AG09309 (cell line): ENCODE results near the gene ZNF212.

Experiments used
- DNase-seq: peaks from one replicate; pipeline ENCODE4 v3.0.0-alpha.2; 2010; ENCODE audit warnings: low read depth
- H3K4me3 ChIP-seq: 2 replicates; pipeline ENCODE4 v1.5.1; 2011; ENCODE audit warnings: mild to moderate bottlenecking, low read depth, low read length, moderate library complexity; ENCODE audit not compliant: control insufficient read depth
- TF ChIP-seq, protein P1 (sequence below): IDR thresholded peaks from 2 replicates; pipeline ENCODE4 v1.5.1; 2011; ENCODE audit warnings: mild to moderate bottlenecking, low read depth, low read length, inconsistent platforms; ENCODE audit not compliant: insufficient read depth, control insufficient read depth; ENCODE audit errors: missing control alignments

The ZNF212 gene

DNA sequence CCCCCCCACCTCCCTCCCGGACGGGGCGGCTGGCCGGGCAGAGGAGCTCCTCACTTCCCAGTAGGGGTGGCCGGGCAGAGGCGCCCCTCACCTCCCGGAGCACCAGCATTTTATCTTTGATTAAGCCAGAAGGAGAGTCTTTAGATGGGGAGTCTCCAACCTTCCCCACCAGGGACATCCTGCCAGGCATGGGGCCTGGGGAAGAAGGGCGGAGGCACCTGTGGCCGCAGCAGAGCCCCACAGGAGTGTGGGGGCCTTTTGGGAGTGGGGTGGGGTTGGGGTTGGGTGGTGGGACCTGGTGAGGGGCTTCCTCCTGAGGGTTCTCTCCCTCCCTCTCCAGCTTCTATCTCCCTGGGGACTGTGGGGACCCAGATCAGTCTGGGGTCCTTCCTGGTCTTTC, 40.7 kb downstream of the ZNF212 start:
- TF ChIP-seq, protein P1, sequence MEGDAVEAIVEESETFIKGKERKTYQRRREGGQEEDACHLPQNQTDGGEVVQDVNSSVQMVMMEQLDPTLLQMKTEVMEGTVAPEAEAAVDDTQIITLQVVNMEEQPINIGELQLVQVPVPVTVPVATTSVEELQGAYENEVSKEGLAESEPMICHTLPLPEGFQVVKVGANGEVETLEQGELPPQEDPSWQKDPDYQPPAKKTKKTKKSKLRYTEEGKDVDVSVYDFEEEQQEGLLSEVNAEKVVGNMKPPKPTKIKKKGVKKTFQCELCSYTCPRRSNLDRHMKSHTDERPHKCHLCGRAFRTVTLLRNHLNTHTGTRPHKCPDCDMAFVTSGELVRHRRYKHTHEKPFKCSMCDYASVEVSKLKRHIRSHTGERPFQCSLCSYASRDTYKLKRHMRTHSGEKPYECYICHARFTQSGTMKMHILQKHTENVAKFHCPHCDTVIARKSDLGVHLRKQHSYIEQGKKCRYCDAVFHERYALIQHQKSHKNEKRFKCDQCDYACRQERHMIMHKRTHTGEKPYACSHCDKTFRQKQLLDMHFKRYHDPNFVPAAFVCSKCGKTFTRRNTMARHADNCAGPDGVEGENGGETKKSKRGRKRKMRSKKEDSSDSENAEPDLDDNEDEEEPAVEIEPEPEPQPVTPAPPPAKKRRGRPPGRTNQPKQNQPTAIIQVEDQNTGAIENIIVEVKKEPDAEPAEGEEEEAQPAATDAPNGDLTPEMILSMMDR: no peak
- H3K4me3 ChIP-seq: no peak overlapping the region
- no peak for DNase-seq

DNA sequence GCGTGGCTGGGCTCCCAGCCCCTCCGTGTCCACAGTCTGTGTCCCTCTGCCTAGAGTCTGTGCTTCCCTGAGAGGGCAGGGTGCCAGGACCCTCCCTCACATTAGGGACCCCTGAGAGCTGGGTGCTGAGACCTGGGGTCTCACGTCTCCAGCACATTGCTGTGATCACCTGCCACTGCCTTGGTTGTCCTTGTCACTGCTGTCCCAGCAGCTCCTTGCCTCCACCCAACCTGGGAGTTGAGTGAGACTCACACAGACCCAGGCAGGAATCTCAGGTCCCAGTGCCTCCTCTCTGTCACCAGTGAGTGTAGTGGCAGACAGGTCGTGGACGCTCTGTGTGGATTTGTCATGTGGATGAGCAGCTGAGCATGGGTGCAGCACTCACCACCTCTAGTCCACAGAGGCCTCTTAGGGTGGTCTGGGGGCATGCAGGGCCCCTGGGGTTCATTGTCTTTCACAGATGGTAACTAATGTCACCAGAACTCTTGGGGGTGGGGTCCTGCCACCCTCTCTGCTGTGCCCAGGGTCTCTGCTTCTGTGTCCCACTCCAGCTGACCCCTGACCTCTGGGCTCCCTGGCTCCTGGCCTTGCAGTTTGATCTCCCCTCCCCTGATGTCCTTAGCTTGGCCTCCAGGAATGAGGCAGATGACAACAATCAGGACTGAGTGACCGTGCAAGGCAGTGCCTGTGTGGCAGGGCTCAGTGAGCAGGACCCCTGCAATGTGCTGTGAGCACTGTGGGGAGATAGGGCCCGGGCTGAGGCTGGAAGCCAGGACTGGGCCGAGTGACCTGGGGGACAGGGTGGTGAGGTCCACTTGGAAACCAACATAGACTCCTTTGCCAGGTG, 41.4 kb downstream of the ZNF212 start:
- no peak overlapping the region for H3K4me3 ChIP-seq
- DNase-seq: no peak
- TF ChIP-seq, protein P1: no peak

DNA sequence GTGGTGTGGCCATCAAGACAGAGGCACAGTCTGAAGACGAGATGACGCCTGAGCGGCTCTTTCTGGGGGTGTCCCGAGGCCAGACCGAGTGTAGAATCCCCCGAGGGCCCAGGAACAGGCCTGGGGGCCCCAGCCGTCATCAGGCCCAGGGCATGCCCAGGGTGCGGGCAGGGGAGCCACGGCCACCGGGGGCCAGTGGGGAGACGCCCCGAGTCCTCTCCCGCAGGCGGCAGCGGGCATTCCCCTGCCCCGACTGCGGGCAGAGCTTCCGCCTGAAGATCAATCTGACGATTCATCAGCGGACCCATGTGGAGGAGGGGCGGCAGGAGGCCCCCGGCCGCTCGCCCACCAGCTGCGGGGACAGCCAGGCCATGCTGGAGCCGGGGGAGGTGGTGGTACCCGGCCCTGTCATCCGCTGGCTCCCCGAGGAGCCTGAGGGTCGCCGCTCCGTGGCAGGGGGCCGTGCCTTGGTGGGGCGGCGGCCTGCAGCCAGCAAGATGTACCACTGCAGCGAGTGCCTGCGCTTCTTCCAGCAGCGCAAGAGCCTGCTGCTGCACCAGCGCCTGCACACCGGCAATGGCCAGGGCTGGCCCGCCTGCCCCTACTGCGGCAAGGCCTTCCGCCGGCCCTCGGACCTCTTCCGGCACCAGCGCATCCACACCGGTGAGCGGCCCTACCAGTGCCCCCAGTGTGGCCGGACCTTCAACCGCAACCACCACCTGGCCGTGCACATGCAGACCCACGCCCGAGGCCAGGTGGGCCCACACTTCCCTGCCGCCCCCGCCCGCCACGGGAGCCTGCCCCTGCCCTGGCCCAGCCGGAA, 42.3 kb downstream of the ZNF212 start:
- no peak for DNase-seq
- H3K4me3 ChIP-seq: no peak overlapping the region
- TF ChIP-seq, protein P1: no peak

DNA sequence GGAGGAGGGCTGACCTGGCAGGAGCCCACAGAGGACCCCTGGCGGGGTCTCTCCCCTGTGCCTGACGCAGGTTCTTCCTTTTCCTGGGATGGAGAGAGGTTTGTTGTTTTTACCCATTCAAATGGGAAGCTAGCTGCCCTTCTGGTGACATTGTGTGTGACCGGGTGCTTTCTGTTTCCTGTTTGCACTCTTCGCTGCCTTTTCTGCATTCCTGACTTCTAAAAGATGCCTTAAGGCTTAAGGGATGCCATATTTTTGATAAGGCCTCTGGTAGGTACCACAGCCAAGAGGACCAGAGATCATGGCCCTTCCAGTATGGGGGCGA, 42.8 kb downstream of the ZNF212 start:
- TF ChIP-seq, protein P1: no peak
- DNase-seq: no peak

DNA sequence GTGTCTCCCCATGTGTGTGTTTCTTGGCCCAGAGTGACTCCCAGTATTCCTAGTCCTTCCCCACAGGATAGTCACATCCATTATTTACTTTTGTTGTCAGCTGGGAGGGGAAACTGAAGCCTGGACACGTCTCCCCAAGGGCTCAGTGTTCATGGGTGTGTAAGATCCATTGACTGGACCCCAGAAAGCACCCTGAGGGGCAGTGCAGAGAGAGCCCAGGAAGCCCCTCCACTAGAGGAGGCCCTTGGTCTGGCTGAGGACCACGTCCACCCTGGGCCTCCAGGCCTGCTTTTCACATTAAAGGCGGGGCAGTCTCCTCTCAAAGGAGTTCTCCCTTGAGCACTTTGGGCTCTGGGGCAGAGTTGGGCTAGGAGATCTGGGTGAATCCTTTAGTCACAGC, 43.9 kb downstream of the ZNF212 start:
- TF ChIP-seq, protein P1: no peak
- no peak overlapping the region for H3K4me3 ChIP-seq

More for the DNA sequence above, 42.8 kb downstream of the ZNF212 start:
- H3K4me3 ChIP-seq: no peak overlapping the region

DNA sequence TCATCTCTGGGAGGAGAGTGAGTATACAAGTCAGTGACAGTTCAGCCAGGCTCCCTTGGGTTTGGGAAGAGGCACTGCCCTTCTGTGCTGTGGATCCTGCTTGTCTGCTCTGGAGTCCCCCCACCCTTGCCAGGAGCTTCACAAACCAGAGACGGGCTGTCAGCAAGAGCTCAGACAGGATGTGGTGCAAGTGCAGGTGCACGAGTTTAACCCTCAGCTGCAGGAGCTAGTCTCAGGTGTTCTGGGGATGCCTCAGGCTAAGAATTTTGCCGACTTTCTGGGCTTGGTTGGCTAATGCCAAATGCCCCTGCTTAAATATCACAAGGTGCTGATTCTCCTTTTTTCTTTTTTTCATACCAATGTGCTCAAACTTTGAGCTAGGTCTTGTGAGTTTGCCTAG, 44.9 kb downstream of the ZNF212 start:
- no peak overlapping the region for H3K4me3 ChIP-seq
- DNase-seq: no peak
- TF ChIP-seq, protein P1: no peak

More for the DNA sequence above, 43.9 kb downstream of the ZNF212 start:
- DNase-seq: no peak
